GM18508 (cell line): Measurements from ENCODE around the gene SMC4.
"Not testable (repeated sequence)": the region's sequence is repeated elsewhere in the genome, so short reads cannot be mapped to it uniquely, and the experiment has no call there.

Experiments
- ATAC-seq: cut with Tn5 transposase; IDR thresholded peaks from one replicate; pipeline ENCODE4 v1.9.1; 2021; ENCODE audit warnings: moderate number of reproducible peaks; ENCODE audit not compliant: insufficient read depth, unreplicated experiment

SMC4 gene

GRCh38 chr3:160399125-160400029 lies at the start of gene SMC4, which contains the start of gene IFT80:
TSS of gene SMC4 (plus strand) at chr3:160399650. CDS start at chr3:160400827, 1,177 bp downstream.
TSS of gene IFT80 (minus strand) at chr3:160399225. CDS start at chr3:160384600, 14,625 bp downstream.
- peak; percentile 89 for ATAC-seq

- no peak for ATAC-seq
Measured at GRCh38 chr3:160355826-160356225, 43.6 kb upstream of the SMC4 start.

GRCh38 chr3:160362896-160363295 lies 36.6 kb upstream of the SMC4 start:
- not testable (repeated sequence) for ATAC-seq

GRCh38 chr3:160365869-160366522 lies 33.5 kb upstream of the SMC4 start:
- no peak for ATAC-seq

- ATAC-seq, result peak; percentile 48
Measured at GRCh38 chr3:160368804-160369203, 30.6 kb upstream of the SMC4 start.

- ATAC-seq, result no peak
Measured at GRCh38 chr3:160369784-160370183, 29.7 kb upstream of the SMC4 start.

- ATAC-seq, result no peak
Measured at GRCh38 chr3:160370987-160371857, 28.2 kb upstream of the SMC4 start.

- ATAC-seq, result no peak
Measured at GRCh38 chr3:160372780-160373179, 26.7 kb upstream of the SMC4 start.

GRCh38 chr3:160373655-160374054 lies 25.8 kb upstream of the SMC4 start:
- no peak for ATAC-seq

GRCh38 chr3:160374472-160374871 lies 25.0 kb upstream of the SMC4 start:
- ATAC-seq, result no peak

- ATAC-seq, result no peak
Measured at GRCh38 chr3:160374925-160375324, 24.5 kb upstream of the SMC4 start.

- no peak for ATAC-seq
Measured at GRCh38 chr3:160376681-160377080, 22.8 kb upstream of the SMC4 start.

- no peak for ATAC-seq
Measured at GRCh38 chr3:160378331-160379109, 20.9 kb upstream of the SMC4 start.

GRCh38 chr3:160379628-160380214 lies 19.7 kb upstream of the SMC4 start:
- no peak for ATAC-seq

GRCh38 chr3:160381470-160381869 lies 18.0 kb upstream of the SMC4 start:
- ATAC-seq, result no peak

- no peak for ATAC-seq
Measured at GRCh38 chr3:160384639-160385318, 14.7 kb upstream of the SMC4 start.

- no peak for ATAC-seq
Measured at GRCh38 chr3:160390565-160391138, 8.8 kb upstream of the SMC4 start.

- no peak for ATAC-seq
Measured at GRCh38 chr3:160392798-160393197, 6.7 kb upstream of the SMC4 start.
